ENCODE data around the gene IL1R1.

IL1R1 gene

DNA sequence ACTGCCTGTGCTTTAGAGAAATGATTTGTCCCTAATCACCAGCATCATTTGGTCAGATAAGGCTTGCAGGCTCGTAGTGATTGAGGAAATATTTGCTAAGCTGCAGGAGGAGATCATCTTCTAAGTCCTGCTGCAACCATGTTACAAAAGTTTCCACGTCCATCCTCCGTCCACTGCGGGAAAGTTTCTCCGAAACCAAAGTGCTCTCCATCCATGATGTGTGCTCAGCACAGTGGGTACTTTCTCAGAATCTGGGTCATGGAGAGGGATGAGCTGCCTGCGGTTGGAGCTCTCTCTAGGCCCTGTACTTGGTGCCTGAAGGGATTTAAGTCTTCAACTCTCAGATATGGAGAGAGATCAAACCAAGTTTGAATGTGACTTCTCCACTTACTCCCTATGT is 83.6 kb downstream of the IL1R1 start:
- Histone ChIP-seq H3K18ac (ENCODE audit: low read length) (no peak overlapping the region), H4K91ac (ENCODE audit: low read depth, low read length, poor library complexity) (no peak overlapping the region), H2BK15ac (ENCODE audit: low read length) (no peak overlapping the region), H3K4me2 (ENCODE audit: insufficient read depth, low read length, poor library complexity, severe bottlenecking) (no peak overlapping the region), H3K23ac (ENCODE audit: low read depth, low read length, poor library complexity) (no peak overlapping the region), H2AFZ (ENCODE audit: low read length) (no peak overlapping the region), H3K4ac (ENCODE audit: low read length) (no peak overlapping the region), H2BK12ac (ENCODE audit: low read length) (no peak overlapping the region), H3K14ac (ENCODE audit: low read length) (no peak overlapping the region), H3K4me3 (ENCODE audit: low read length in 2 of 2) (no peak overlapping the region), H3K4me1 (ENCODE audit: control insufficient read depth in 2 of 2, insufficient read depth in 1 of 2, low read depth in 1 of 2, low read length in 2 of 2) (peaks cover 2 to 7% of the 10 kb centered on the region in 2 donors), H3K27ac (replicated peaks; ENCODE audit: low read length) (no peak overlapping the region), H2AK5ac (ENCODE audit: low read depth, low read length) (no peak overlapping the region), H3K79me1 (ENCODE audit: low read depth, low read length) (no peaks in the 10 kb centered on the region), H3K9ac (ENCODE audit: low read depth, low read length, poor library complexity) (peak overlapping the region; percentile 44), H3K9me3 (replicated peaks in 1 of 2; ENCODE audit: control insufficient read depth in 2 of 2, insufficient read depth in 1 of 2, low read depth in 1 of 2, low read length in 2 of 2) (no peaks in the 10 kb centered on the region), H3K27me3 (ENCODE audit: control insufficient read depth in 3 of 3, insufficient read depth in 3 of 3, low read depth in 1 of 3, low read length in 3 of 3) (no peaks in the 10 kb centered on the region), H3K36me3 (replicated peaks in 1 of 2; ENCODE audit: control insufficient read depth in 2 of 2, insufficient read depth in 2 of 2, low read length in 2 of 2) (no peaks in the 10 kb centered on the region), H2BK5ac (ENCODE audit: low read length) (no peak overlapping the region), H2BK120ac (ENCODE audit: low read depth, low read length) (no peak overlapping the region), H4K8ac (ENCODE audit: low read depth, low read length) (no peak overlapping the region)
- no CpG with 5 or more reads among the region's 6 CpGs for whole genome bisulfite sequencing, 2 donors (ENCODE audit: extremely low coverage in 2 of 2, insufficient read length in 2 of 2, insufficient replicate concordance in 1 of 2)
- DNase-seq (ENCODE audit: low spot score): no peak

GRCh38 chr2:102226612-102227391 is 84.3 kb downstream of the IL1R1 start:
- 100% methylated on average over 2 of the region's 7 CpGs for WGBS, 2 donors (ENCODE audit: extremely low coverage in 2 of 2, insufficient read length in 2 of 2, insufficient replicate concordance in 1 of 2)
- H3K4me3 ChIP-seq (ENCODE audit: low read length in 2 of 2): no peak overlapping the region
- no peak overlapping the region for H4K91ac ChIP-seq (ENCODE audit: low read depth, low read length, poor library complexity)
- H3K27me3 ChIP-seq (ENCODE audit: control insufficient read depth in 3 of 3, insufficient read depth in 3 of 3, low read depth in 1 of 3, low read length in 3 of 3): no peaks in the 10 kb centered on the region
- no peak overlapping the region for H2AK5ac ChIP-seq (ENCODE audit: low read depth, low read length)
- H2BK120ac ChIP-seq (ENCODE audit: low read depth, low read length): no peak overlapping the region
- H3K27ac ChIP-seq (replicated peaks; ENCODE audit: low read length): no peak overlapping the region
- no peak overlapping the region for H3K18ac ChIP-seq (ENCODE audit: low read length)
- H3K4ac ChIP-seq (ENCODE audit: low read length): no peak overlapping the region
- H2BK12ac ChIP-seq (ENCODE audit: low read length): no peak overlapping the region
- no peak overlapping the region for H4K8ac ChIP-seq (ENCODE audit: low read depth, low read length)
- H3K23ac ChIP-seq (ENCODE audit: low read depth, low read length, poor library complexity): no peak overlapping the region
- H2BK15ac ChIP-seq (ENCODE audit: low read length): no peak overlapping the region
- H3K9me3 ChIP-seq (replicated peaks in 1 of 2; ENCODE audit: control insufficient read depth in 2 of 2, insufficient read depth in 1 of 2, low read depth in 1 of 2, low read length in 2 of 2): no peaks in the 10 kb centered on the region
- no peak for DNase-seq (ENCODE audit: low spot score)
- peaks cover 2 to 7% of the 10 kb centered on the region in 2 donors for H3K4me1 ChIP-seq (ENCODE audit: control insufficient read depth in 2 of 2, insufficient read depth in 1 of 2, low read depth in 1 of 2, low read length in 2 of 2)
- H3K4me2 ChIP-seq (ENCODE audit: insufficient read depth, low read length, poor library complexity, severe bottlenecking): no peak overlapping the region
- H3K36me3 ChIP-seq (replicated peaks in 1 of 2; ENCODE audit: control insufficient read depth in 2 of 2, insufficient read depth in 2 of 2, low read length in 2 of 2): no peaks in the 10 kb centered on the region
- no peak overlapping the region for H3K9ac ChIP-seq (ENCODE audit: low read depth, low read length, poor library complexity)
- H3K79me1 ChIP-seq (ENCODE audit: low read depth, low read length): no peaks in the 10 kb centered on the region
- H2AFZ ChIP-seq (ENCODE audit: low read length): no peak overlapping the region
- no peak overlapping the region for H2BK5ac ChIP-seq (ENCODE audit: low read length)
- no peak overlapping the region for H3K14ac ChIP-seq (ENCODE audit: low read length)

DNA sequence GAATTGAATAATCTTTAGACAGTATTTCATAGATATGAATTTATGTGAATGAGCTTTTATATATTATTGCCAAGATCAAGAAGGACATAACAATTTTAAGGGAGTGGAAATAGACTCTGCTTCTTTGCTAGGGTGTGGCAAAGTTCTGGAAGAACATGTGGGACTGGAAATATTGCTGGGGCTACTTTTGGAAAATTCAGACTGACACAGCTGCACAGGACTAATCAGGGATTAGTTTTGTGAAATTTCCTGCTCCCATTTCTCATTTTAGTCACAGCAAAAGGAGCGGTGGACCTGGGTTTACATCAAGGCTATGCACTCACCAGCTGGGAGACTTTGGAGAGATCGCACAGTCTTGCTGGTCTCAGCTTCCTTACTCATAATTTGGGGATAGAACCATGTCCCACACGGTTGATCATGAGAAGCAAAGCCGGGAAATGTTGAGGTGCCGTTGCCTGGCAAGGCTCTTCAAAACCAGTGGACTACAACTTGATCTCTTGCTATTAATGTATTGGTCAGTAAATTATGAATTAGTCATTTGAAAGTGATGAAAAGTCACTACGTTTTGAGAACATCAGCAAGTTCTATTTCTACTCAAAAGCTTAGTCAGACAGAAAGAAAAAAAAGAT is 86.7 kb downstream of the IL1R1 start:
- no peak overlapping the region for H3K4me3 ChIP-seq (ENCODE audit: low read length in 2 of 2)
- no CpG with 5 or more reads among the region's 6 CpGs for WGBS, 2 donors (ENCODE audit: extremely low coverage in 2 of 2, insufficient read length in 2 of 2, insufficient replicate concordance in 1 of 2)

More for the DNA sequence above, 86.7 kb downstream of the IL1R1 start:
- H3K4me1 ChIP-seq (ENCODE audit: control insufficient read depth in 2 of 2, insufficient read depth in 1 of 2, low read depth in 1 of 2, low read length in 2 of 2): peaks cover 2 to 7% of the 10 kb centered on the region in 2 donors
- H2AFZ ChIP-seq (ENCODE audit: low read length): no peak overlapping the region
- no peaks in the 10 kb centered on the region for H3K36me3 ChIP-seq (replicated peaks in 1 of 2; ENCODE audit: control insufficient read depth in 2 of 2, insufficient read depth in 2 of 2, low read length in 2 of 2)
- H4K91ac ChIP-seq (ENCODE audit: low read depth, low read length, poor library complexity): no peak overlapping the region
- H3K79me1 ChIP-seq (ENCODE audit: low read depth, low read length): no peaks in the 10 kb centered on the region
- no peak overlapping the region for H2BK12ac ChIP-seq (ENCODE audit: low read length)
- no peak overlapping the region for H3K14ac ChIP-seq (ENCODE audit: low read length)
- no peak overlapping the region for H3K18ac ChIP-seq (ENCODE audit: low read length)
- H2BK120ac ChIP-seq (ENCODE audit: low read depth, low read length): no peak overlapping the region
- no peak overlapping the region for H2BK15ac ChIP-seq (ENCODE audit: low read length)
- H3K4ac ChIP-seq (ENCODE audit: low read length): no peak overlapping the region
- DNase-seq (ENCODE audit: low spot score): no peak
- H3K9me3 ChIP-seq (replicated peaks in 1 of 2; ENCODE audit: control insufficient read depth in 2 of 2, insufficient read depth in 1 of 2, low read depth in 1 of 2, low read length in 2 of 2): no peaks in the 10 kb centered on the region
- no peaks in the 10 kb centered on the region for H3K27me3 ChIP-seq (ENCODE audit: control insufficient read depth in 3 of 3, insufficient read depth in 3 of 3, low read depth in 1 of 3, low read length in 3 of 3)
- no peak overlapping the region for H3K23ac ChIP-seq (ENCODE audit: low read depth, low read length, poor library complexity)
- no peak overlapping the region for H3K27ac ChIP-seq (replicated peaks; ENCODE audit: low read length)
- H4K8ac ChIP-seq (ENCODE audit: low read depth, low read length): no peak overlapping the region
- H2BK5ac ChIP-seq (ENCODE audit: low read length): no peak overlapping the region
- no peak overlapping the region for H2AK5ac ChIP-seq (ENCODE audit: low read depth, low read length)
- H3K4me2 ChIP-seq (ENCODE audit: insufficient read depth, low read length, poor library complexity, severe bottlenecking): no peak overlapping the region
- no peak overlapping the region for H3K9ac ChIP-seq (ENCODE audit: low read depth, low read length, poor library complexity)
